Measurements from ENCODE around the gene CNDP1.

DNA sequence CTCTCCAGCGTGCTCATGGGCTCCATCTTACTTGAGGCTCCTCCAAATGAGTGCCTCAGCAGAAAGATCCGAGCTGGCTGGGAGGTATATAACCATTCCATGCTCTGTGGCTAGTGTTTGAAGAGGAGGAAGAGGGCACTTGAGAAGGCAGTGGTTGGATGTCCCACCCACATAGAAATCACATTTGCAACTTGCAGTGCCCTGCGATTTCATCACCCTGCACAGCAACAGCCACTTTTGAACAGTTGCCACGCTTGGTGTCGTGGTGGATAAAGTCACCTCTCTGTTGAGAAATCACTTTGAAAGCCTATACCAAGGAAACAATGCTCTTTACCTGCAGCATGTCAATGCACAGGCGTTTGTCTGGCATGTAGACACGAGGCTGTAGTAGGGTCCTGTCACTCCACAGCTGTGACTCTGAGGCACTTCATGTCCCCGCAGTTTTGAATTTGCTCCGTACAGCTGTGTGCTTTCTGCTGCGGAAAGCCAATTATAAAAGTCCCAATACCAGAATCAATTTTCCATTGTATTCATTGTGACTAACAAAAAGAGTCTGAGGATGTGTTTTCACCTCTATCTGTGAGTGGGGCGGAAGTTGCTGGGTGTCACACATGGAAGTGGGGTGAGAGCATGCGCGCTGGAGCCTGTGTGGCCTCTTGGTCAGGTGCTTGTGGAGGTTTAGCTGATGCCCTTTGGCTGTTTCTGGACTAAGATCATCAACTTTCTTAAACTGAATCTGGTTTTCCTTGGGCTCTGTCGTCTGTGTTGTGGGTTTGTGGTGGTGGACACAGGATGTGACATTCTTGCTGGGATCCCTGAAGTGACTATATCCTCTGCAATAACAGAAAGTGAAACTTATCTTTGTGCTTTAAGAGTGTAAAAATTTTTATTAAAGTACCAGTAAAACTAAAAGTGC lies 35.3 kb upstream of the CNDP1 start:
- TF ChIP-seq EZH2 (IDR thresholded peaks at IDR 0.05) (no peak), POLR2AphosphoS5 (IDR thresholded peaks at IDR 0.05; ENCODE audit: borderline replicate concordance, low read depth, low read length) (peak; percentile 47; the same call in 1 of the 2 replicates)

All from SK-N-MC (cell line).